HEK293 (cell line): ENCODE results near the gene SF3B4.

ENCODE experiments used
- CTCF ChIA-PET: fragments of 350-600 bp; formaldehyde crosslinking; extraction: SDS; loops from one replicate; lab custom pipeline; 2021; ENCODE audit warnings: antibody characterized with exemption; lab: Yijun Ruan, JAX
- POLR2A ChIA-PET: fragments of 300-600 bp; formaldehyde crosslinking; extraction: SDS; loops from one replicate; lab custom pipeline; 2020; ENCODE audit warnings: antibody characterized with exemption, inconsistent platforms; lab: Yijun Ruan, JAX
- H3K27ac ChIP-seq: fragments of 200-500 bp; sonication (Bioruptor generic); 2 replicates; pipeline ENCODE4 v1.5.1; 2014; ENCODE audit warnings: low read depth, low read length, control low read depth, inconsistent platforms; ENCODE audit errors: extremely low read depth
- H3K36me3 ChIP-seq, 2 experiments: fragments of 200-500 bp in 1 of 2; sonication (Bioruptor generic) in 1 of 2; 1 replicate in 1 of 2; 2 replicates in 1 of 2; pipeline ENCODE4 v1.5.1; 2014 to 2017; ENCODE audit warnings: inconsistent platforms in 2 of 2, low read length in 2 of 2; ENCODE audit not compliant: control insufficient read depth in 2 of 2, insufficient read depth in 1 of 2
- H3K4me1 ChIP-seq: fragments of 200-500 bp; sonication (Bioruptor generic); 2 replicates; pipeline ENCODE4 v1.5.1; 2014; ENCODE audit warnings: mild to moderate bottlenecking, low read length, inconsistent platforms; ENCODE audit not compliant: control insufficient read depth, insufficient read depth
- H3K4me3 ChIP-seq: 2 replicates; pipeline ENCODE4 v1.5.1; 2011; ENCODE audit warnings: low read depth, mild to moderate bottlenecking, control low read depth, low read length, moderate library complexity
- H3K9me3 ChIP-seq: fragments of 200-500 bp; sonication (Bioruptor generic); 2 replicates; pipeline ENCODE4 v1.5.1; 2014; ENCODE audit warnings: low read depth, low read length, inconsistent platforms; ENCODE audit not compliant: control insufficient read depth, insufficient read depth
- GLIS1 ChIP-seq: fragments of 450-650 bp; formaldehyde crosslinking; IDR thresholded peaks from 2 replicates; pipeline ENCODE4 v1.5.1; 2016; ENCODE audit warnings: missing biosample characterization, missing genetic modification characterization
- MZF1 ChIP-seq: fragments of 450-650 bp; formaldehyde crosslinking; IDR thresholded peaks from 2 replicates; pipeline ENCODE4 v1.5.1; 2017; ENCODE audit warnings: missing biosample characterization, missing genetic modification characterization, borderline replicate concordance
- REPIN1 ChIP-seq: fragments of 450-650 bp; formaldehyde crosslinking; IDR thresholded peaks from 2 replicates; pipeline ENCODE4 v1.5.1; 2017; ENCODE audit warnings: missing biosample characterization, missing genetic modification characterization, low read depth
- SP7 ChIP-seq: fragments of 450-650 bp; formaldehyde crosslinking; IDR thresholded peaks from 2 replicates; pipeline ENCODE4 v1.5.1; 2016; ENCODE audit warnings: missing biosample characterization, missing genetic modification characterization
- TRIM28 ChIP-seq: IDR thresholded peaks from 2 replicates; pipeline ENCODE4 v1.6.1; 2011; ENCODE audit warnings: low read length, control low read depth, borderline replicate concordance
- ZBTB1 ChIP-seq: fragments of 450-650 bp; formaldehyde crosslinking; IDR thresholded peaks from 2 replicates; pipeline ENCODE4 v1.5.1; 2016; ENCODE audit warnings: missing biosample characterization, missing genetic modification characterization
- ZBTB17 ChIP-seq: fragments of 450-650 bp; formaldehyde crosslinking; IDR thresholded peaks from 2 replicates; pipeline ENCODE4 v1.5.1; 2016; ENCODE audit warnings: missing biosample characterization, missing genetic modification characterization
- ZBTB48 ChIP-seq: fragments of 450-650 bp; formaldehyde crosslinking; IDR thresholded peaks from 2 replicates; pipeline ENCODE4 v1.5.1; 2016; ENCODE audit warnings: missing biosample characterization, missing genetic modification characterization
- ZBTB8A ChIP-seq: fragments of 450-650 bp; formaldehyde crosslinking; IDR thresholded peaks from 2 replicates; pipeline ENCODE4 v1.5.1; 2016; ENCODE audit warnings: missing biosample characterization, missing genetic modification characterization
- ZFP69B ChIP-seq: fragments of 450-650 bp; formaldehyde crosslinking; IDR thresholded peaks from 2 replicates; pipeline ENCODE4 v1.5.1; 2016; ENCODE audit warnings: missing biosample characterization, missing genetic modification characterization
- ZIC2 ChIP-seq: fragments of 450-650 bp; formaldehyde crosslinking; IDR thresholded peaks from 2 replicates; pipeline ENCODE4 v1.5.1; 2016; ENCODE audit warnings: missing biosample characterization, missing genetic modification characterization
- ZNF211 ChIP-seq: fragments of 450-650 bp; formaldehyde crosslinking; IDR thresholded peaks from 2 replicates; pipeline ENCODE4 v1.5.1; 2016; ENCODE audit warnings: low read depth, missing biosample characterization, missing genetic modification characterization
- ZNF266 ChIP-seq: fragments of 450-650 bp; formaldehyde crosslinking; IDR thresholded peaks from 2 replicates; pipeline ENCODE4 v1.5.1; 2016; ENCODE audit warnings: missing biosample characterization, missing genetic modification characterization, low read depth
- ZNF335 ChIP-seq: fragments of 450-650 bp; formaldehyde crosslinking; conservative IDR thresholded peaks from 2 replicates; pipeline ENCODE4 v1.5.1; 2016; ENCODE audit warnings: missing biosample characterization, missing genetic modification characterization
- ZNF350 ChIP-seq: fragments of 450-650 bp; formaldehyde crosslinking; IDR thresholded peaks from 2 replicates; pipeline ENCODE4 v1.5.0; 2017; ENCODE audit warnings: missing biosample characterization, mild to moderate bottlenecking, missing genetic modification characterization
- ZNF549 ChIP-seq: fragments of 450-650 bp; IDR thresholded peaks from 2 replicates; pipeline ENCODE4 v1.5.1; 2018; ENCODE audit warnings: missing biosample characterization, missing genetic modification characterization, mild to moderate bottlenecking, inconsistent platforms, moderate library complexity
- ZNF624 ChIP-seq: fragments of 450-650 bp; formaldehyde crosslinking; IDR thresholded peaks from 2 replicates; pipeline ENCODE4 v1.5.1; 2017; ENCODE audit warnings: missing biosample characterization, missing genetic modification characterization
- ZNF629 ChIP-seq: fragments of 450-650 bp; formaldehyde crosslinking; IDR thresholded peaks from 2 replicates; pipeline ENCODE4 v1.5.1; 2017; ENCODE audit warnings: missing biosample characterization, missing genetic modification characterization
- TF ChIP-seq, protein P1 (sequence below): fragments of 450-650 bp; formaldehyde crosslinking; IDR thresholded peaks from 2 replicates; pipeline ENCODE4 v1.5.1; 2017; ENCODE audit warnings: missing biosample characterization, missing genetic modification characterization
- TF ChIP-seq, protein P2 (sequence below): fragments of 450-650 bp; formaldehyde crosslinking; IDR thresholded peaks from 2 replicates; pipeline ENCODE4 v1.5.1; 2017; ENCODE audit warnings: missing biosample characterization, mild to moderate bottlenecking, missing genetic modification characterization, moderate library complexity
- TF ChIP-seq, protein P3 (sequence below): fragments of 450-650 bp; formaldehyde crosslinking; IDR thresholded peaks from 2 replicates; pipeline ENCODE4; 2016; ENCODE audit warnings: missing biosample characterization, missing genetic modification characterization
- TF ChIP-seq, protein P4 (sequence below): fragments of 450-650 bp; formaldehyde crosslinking; IDR thresholded peaks from 2 replicates; pipeline ENCODE4 v1.5.1; 2016; ENCODE audit warnings: missing biosample characterization, missing genetic modification characterization
- TF ChIP-seq, protein P5 (sequence below): fragments of 450-650 bp; formaldehyde crosslinking; conservative IDR thresholded peaks from 2 replicates; pipeline ENCODE4 v1.5.1; 2016; ENCODE audit warnings: low read depth, missing biosample characterization, missing genetic modification characterization
- TF ChIP-seq, protein P6 (sequence below): fragments of 450-650 bp; formaldehyde crosslinking; IDR thresholded peaks from 2 replicates; pipeline ENCODE4 v1.5.1; 2016; ENCODE audit warnings: missing biosample characterization, missing genetic modification characterization

Gene SF3B4

DNA sequence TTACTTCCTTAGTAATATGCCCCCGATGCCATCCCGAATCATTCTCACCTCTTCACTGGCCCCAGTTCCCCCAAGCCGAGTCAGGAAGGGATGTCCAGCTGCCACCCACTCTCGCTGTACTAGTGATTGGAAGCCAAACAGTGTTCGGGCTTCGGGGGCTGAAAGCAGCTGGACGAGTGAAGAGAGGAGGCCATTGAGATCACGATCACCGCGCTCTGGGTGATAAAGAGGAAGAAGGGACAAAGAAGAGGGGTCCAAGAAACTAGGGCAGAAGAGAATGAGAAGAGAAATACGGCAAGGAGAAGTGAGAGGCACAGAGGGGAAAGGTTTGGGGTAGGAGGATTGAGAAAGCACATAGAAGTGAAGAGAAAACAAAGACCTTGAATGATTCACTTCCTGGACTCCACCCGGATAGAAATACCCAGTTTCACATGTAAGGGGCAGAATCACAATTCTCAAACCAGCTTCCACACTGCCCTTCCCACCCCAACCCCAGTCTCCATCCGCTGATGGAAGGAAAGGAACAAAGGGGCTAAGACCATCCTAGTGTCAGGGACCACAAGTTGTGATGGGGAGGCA, 3.7 kb upstream of the SF3B4 start:
- Histone ChIP-seq H3K4me3 (no peak overlapping the region), H3K4me1 (0 out of 2 replicates have a peak, but pooled peaks cover 2% of the 10 kb centered on the region), H3K9me3 (no peaks in the 10 kb centered on the region), H3K36me3 (peaks cover 1 to 52% of the 10 kb centered on the region in 2 experiments), H3K27ac (no peak overlapping the region)
- CTCF ChIA-PET: no interaction called here
- POLR2A ChIA-PET: no interaction called here
- TF ChIP-seq ZNF266 (no peak), TRIM28 (no peak), ZNF549 (no peak), ZNF624 (no peak), ZNF629 (no peak), SP7 (no peak), ZIC2 (tag by site-specific recombination) (no peak), ZNF335 (tag by site-specific recombination) (no peak), GLIS1 (no peak), REPIN1 (tag by site-specific recombination) (no peak), ZFP69B (tag by site-specific recombination) (no peak)
- TF ChIP-seq, protein P1, sequence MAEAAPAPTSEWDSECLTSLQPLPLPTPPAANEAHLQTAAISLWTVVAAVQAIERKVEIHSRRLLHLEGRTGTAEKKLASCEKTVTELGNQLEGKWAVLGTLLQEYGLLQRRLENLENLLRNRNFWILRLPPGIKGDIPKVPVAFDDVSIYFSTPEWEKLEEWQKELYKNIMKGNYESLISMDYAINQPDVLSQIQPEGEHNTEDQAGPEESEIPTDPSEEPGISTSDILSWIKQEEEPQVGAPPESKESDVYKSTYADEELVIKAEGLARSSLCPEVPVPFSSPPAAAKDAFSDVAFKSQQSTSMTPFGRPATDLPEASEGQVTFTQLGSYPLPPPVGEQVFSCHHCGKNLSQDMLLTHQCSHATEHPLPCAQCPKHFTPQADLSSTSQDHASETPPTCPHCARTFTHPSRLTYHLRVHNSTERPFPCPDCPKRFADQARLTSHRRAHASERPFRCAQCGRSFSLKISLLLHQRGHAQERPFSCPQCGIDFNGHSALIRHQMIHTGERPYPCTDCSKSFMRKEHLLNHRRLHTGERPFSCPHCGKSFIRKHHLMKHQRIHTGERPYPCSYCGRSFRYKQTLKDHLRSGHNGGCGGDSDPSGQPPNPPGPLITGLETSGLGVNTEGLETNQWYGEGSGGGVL: no peak
- TF ChIP-seq, protein P2, sequence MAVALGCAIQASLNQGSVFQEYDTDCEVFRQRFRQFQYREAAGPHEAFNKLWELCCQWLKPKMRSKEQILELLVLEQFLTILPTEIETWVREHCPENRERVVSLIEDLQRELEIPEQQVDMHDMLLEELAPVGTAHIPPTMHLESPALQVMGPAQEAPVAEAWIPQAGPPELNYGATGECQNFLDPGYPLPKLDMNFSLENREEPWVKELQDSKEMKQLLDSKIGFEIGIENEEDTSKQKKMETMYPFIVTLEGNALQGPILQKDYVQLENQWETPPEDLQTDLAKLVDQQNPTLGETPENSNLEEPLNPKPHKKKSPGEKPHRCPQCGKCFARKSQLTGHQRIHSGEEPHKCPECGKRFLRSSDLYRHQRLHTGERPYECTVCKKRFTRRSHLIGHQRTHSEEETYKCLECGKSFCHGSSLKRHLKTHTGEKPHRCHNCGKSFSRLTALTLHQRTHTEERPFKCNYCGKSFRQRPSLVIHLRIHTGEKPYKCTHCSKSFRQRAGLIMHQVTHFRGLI: no peak
- TF ChIP-seq, all 188 proteins: peak for 0

DNA sequence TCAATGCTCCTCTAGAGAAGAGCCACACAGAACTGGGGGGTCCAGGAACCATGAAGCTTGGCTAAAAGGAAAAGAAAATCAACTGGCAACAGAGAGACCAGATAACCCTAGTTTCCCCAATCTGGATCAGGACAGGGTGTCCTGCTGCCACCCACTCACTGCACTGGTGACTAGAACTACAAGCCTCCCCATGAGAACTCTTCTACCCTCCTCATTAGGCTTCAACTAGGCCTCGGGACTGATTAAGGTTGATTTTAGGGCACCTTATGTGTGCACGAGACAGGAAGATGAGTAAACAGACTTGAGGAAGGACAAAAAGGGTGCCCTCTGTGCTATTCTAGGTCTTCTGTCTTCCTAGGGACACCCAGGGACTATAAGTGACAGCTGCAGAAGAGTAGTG, 2.3 kb upstream of the SF3B4 start:
- 0 out of 2 replicates have a peak, but pooled peaks cover 2% of the 10 kb centered on the region for H3K4me1 ChIP-seq
- ChIA-PET CTCF (interaction anchor here (0.6 to 0.9 kb wide), 2 partner anchors 236 to 257 kb away, joined by 3 read pairs; no protein-coding TSS in a partner anchor), POLR2A (interaction anchor here (2.5 to 2.8 kb wide), 2 partner anchors 9 to 43 kb away, joined by 19 to 30 read pairs; a partner anchor contains a TSS)
- no peak overlapping the region for H3K4me3 ChIP-seq
- H3K9me3 ChIP-seq: no peaks in the 10 kb centered on the region
- H3K36me3 ChIP-seq: peaks cover 16 to 66% of the 10 kb centered on the region in 2 experiments
- H3K27ac ChIP-seq: no peak overlapping the region
- TF ChIP-seq ZBTB1: no peak
- TF ChIP-seq ZBTB48 (tag by site-specific recombination): no peak
- TF ChIP-seq, protein P3, sequence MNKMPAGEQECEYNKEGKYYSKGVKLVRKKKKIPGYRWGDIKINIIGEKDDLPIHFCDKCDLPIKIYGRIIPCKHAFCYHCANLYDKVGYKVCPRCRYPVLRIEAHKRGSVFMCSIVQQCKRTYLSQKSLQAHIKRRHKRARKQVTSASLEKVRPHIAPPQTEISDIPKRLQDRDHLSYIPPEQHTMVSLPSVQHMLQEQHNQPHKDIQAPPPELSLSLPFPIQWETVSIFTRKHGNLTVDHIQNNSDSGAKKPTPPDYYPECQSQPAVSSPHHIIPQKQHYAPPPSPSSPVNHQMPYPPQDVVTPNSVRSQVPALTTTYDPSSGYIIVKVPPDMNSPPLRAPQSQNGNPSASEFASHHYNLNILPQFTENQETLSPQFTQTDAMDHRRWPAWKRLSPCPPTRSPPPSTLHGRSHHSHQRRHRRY (tag by site-specific recombination): no peak
- no peak for TF ChIP-seq ZBTB8A (tag by site-specific recombination)
- TF ChIP-seq ZNF350 (tag by site-specific recombination): no peak
- TF ChIP-seq, protein P4, sequence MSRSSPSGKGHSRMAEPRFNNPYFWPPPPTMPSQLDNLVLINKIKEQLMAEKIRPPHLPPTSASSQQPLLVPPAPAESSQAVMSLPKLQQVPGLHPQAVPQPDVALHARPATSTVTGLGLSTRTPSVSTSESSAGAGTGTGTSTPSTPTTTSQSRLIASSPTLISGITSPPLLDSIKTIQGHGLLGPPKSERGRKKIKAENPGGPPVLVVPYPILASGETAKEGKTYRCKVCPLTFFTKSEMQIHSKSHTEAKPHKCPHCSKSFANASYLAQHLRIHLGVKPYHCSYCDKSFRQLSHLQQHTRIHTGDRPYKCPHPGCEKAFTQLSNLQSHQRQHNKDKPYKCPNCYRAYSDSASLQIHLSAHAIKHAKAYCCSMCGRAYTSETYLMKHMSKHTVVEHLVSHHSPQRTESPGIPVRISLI: no peak
- no peak for TF ChIP-seq ZNF211 (tag by site-specific recombination)
- TF ChIP-seq, protein P5, sequence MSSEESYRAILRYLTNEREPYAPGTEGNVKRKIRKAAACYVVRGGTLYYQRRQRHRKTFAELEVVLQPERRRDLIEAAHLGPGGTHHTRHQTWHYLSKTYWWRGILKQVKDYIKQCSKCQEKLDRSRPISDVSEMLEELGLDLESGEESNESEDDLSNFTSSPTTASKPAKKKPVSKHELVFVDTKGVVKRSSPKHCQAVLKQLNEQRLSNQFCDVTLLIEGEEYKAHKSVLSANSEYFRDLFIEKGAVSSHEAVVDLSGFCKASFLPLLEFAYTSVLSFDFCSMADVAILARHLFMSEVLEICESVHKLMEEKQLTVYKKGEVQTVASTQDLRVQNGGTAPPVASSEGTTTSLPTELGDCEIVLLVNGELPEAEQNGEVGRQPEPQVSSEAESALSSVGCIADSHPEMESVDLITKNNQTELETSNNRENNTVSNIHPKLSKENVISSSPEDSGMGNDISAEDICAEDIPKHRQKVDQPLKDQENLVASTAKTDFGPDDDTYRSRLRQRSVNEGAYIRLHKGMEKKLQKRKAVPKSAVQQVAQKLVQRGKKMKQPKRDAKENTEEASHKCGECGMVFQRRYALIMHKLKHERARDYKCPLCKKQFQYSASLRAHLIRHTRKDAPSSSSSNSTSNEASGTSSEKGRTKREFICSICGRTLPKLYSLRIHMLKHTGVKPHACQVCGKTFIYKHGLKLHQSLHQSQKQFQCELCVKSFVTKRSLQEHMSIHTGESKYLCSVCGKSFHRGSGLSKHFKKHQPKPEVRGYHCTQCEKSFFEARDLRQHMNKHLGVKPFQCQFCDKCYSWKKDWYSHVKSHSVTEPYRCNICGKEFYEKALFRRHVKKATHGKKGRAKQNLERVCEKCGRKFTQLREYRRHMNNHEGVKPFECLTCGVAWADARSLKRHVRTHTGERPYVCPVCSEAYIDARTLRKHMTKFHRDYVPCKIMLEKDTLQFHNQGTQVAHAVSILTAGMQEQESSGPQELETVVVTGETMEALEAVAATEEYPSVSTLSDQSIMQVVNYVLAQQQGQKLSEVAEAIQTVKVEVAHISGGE (tag by site-specific recombination): no peak
- no peak for TF ChIP-seq MZF1 (tag by site-specific recombination)
- no peak for TF ChIP-seq ZBTB17 (tag by site-specific recombination)
- TF ChIP-seq, protein P6, sequence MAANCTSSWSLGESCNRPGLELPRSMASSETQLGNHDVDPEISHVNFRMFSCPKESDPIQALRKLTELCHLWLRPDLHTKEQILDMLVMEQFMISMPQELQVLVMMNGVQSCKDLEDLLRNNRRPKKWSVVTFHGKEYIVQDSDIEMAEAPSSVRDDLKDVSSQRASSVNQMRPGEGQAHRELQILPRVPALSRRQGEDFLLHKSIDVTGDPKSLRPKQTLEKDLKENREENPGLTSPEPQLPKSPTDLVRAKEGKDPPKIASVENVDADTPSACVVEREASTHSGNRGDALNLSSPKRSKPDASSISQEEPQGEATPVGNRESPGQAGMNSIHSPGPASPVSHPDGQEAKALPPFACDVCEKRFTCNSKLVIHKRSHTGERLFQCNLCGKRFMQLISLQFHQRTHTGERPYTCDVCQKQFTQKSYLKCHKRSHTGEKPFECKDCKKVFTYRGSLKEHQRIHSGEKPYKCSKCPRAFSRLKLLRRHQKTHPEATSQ (tag by site-specific recombination): no peak
